HG02678 (cell line): ENCODE results near the gene WDHD1.
"Not testable (repeated sequence)": the region's sequence is repeated elsewhere in the genome, so short reads cannot be mapped to it uniquely, and the experiment has no call there.

Experiments
- ATAC-seq: cut with Tn5 transposase; IDR thresholded peaks from one replicate; pipeline ENCODE4 v1.9.1; 2021; ENCODE audit warnings: mild to moderate bottlenecking, moderate library complexity; ENCODE audit not compliant: unreplicated experiment

Gene WDHD1

DNA sequence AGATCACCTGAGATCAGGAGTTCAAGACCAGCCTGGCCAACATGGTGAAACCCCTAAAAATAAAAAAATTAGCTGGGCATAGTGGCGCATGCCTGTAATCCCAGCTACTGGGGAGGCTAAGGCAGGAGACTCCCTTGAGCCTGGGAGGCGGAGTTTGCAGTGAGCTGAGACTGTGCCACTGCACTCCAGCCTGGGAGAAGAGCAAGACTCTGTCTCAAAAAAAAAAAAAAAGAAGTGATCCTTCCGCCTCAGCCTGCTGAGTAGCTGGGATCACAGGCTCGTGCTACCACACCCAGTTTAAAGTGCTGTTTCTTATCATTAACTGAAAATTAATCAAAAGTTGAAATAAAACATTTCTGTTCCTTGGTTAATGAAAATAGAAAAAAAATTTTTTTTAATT is 117.9 kb downstream of the WDHD1 start:
- not testable (repeated sequence) for ATAC-seq

DNA sequence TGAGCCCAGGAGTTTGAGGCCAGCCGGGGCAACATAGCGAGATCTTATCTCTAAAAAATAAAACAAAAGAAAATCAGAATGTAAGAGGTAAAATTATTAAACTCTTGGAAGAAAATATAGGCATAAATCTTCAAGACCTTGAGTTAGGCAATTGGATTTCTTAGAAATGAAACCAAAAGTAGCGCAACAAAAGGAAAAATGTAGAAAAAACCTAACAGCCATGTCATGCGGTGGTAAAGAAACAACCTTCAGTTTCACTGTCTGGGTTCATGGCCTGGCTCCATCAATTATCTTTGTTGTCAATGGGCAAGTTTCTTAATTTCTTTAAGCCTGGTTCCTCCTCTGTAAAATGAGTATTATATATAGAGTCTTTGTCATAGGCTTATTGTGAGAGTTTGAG is 118.7 kb downstream of the WDHD1 start:
- ATAC-seq, result peak; percentile 62

- ATAC-seq, result no peak
Observed at GRCh38 chr14:54906075-54906474, 120.8 kb downstream of the WDHD1 start.

- peak; percentile 83 for ATAC-seq
Observed at GRCh38 chr14:54902521-54903420, 124.1 kb downstream of the WDHD1 start, which contains the start of gene GCH1. TSS of gene GCH1 (minus strand) at chr14:54902826. CDS start at chr14:54902663, 163 bp downstream.

DNA sequence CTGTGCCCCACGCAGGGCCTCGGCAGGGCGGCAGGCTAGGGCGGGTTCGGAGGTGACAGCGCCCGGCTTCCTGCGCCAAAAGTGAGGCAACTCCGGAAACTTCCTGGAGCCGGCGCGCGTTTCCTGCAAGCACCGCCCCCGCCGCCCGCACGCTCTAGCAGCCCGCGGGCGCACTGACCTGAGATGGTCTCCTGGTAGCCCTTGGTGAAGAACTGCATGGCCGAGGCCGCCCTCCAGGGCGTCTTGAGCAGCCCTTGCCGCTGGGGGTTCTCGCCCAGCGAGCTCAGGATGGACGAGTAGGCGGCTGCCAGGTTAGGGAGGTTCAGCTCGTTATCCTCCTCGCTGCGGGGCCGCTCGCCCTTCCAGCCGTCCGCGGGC is 124.8 kb downstream of the WDHD1 start:
- peak; percentile 47 for ATAC-seq

GRCh38 chr14:54901380-54902142 is 125.3 kb downstream of the WDHD1 start:
- no peak for ATAC-seq

- ATAC-seq, result no peak
Observed at GRCh38 chr14:54899573-54899972, 127.3 kb downstream of the WDHD1 start.

GRCh38 chr14:54897809-54898555 is 128.9 kb downstream of the WDHD1 start:
- ATAC-seq, result not testable (repeated sequence)

- no peak for ATAC-seq
Observed at GRCh38 chr14:54895683-54896082, 131.2 kb downstream of the WDHD1 start.

DNA sequence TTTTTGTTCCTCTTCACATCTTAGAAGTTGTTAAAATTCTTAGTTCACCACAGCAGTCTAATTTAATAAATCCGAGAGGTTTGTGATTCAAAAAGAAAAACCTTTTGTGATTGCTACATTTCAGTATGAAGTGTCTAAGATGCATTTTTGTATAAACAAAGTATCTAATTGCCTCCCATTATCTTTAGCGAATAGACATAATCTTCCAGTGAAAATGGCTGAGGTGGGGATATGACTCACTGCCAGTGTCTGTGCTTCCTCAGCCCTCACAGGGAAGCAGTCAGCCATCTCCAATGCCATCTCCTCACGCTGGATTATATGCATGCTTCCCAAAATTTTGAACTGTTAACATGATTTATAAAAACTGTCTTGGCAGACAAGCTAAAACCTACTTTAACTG is 131.9 kb downstream of the WDHD1 start:
- ATAC-seq, result no peak

- no peak for ATAC-seq
Observed at GRCh38 chr14:54893151-54893760, 133.6 kb downstream of the WDHD1 start.

DNA sequence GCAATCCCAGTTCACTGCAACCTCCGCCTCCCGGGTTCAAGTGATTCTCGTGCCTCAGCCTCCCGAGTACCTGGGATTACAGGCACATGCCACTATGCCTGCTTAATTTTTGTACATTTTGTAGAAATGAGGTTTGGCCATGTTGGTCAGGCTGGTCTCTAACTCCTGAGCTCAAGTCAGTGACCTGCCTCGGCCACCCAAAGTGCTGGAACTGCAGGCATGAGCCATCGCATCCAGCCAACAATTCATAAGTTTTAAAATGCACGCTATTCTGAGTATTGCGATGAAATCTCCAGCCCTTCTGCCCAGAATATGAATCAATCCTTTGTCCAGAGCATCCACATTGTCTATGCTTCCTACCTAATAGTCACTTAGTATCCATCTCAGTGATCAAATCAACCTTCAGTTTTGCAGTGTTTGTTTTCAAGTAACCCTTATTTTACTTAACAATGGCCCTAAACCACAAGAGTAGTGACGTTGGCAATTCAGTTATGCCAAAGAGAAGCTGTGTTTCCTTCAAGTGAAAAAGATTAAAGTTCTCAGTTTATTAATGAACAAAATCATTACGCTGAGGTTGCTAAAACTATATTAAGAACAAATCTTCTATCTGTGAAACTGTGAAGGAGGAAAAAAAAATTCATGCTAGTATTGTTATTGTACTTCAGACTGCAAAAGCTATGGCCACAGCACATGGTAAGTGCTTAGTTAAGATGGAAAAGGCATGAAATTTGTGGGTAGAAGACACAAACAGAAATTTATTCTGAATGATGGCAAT is 135.2 kb downstream of the WDHD1 start:
- ATAC-seq, result no peak

GRCh38 chr14:54890788-54891187 is 136.1 kb downstream of the WDHD1 start:
- peak; percentile 90 for ATAC-seq

DNA sequence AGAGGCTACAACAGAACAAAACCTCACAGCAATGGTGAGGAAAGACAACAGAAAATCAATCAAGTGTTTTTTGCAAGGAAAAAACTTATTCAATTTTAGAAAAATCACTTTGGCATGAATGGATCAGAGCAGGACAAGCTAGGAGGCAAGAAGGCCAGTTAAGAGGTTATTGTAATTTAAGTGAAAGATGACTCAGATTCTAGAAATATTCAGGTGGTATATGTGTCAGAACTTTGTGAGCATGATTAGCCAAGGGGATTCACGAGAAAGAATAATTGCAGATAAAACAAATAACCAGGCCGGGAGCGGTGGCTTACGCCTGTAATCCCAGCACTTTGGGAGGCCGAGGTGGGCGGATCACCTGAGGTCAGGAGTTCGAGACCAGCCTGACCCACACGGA is 137.0 kb downstream of the WDHD1 start:
- ATAC-seq, result no peak
